GM18873 (cell line): ENCODE data around the gene SRCIN1.
A peak's percentile ranks its signal among the peaks of the same experiment; 100 is the strongest.
"Not testable (repeated sequence)": the region's sequence is repeated elsewhere in the genome, so short reads cannot be mapped to it uniquely, and the experiment has no call there.

Experiments
- ATAC-seq: cut with Tn5 transposase; IDR thresholded peaks from one replicate; pipeline ENCODE4 v1.9.1; 2021; ENCODE audit warnings: mild to moderate bottlenecking, moderate library complexity, moderate number of reproducible peaks; ENCODE audit not compliant: unreplicated experiment, low FRiP score

SRCIN1 gene, protein sequence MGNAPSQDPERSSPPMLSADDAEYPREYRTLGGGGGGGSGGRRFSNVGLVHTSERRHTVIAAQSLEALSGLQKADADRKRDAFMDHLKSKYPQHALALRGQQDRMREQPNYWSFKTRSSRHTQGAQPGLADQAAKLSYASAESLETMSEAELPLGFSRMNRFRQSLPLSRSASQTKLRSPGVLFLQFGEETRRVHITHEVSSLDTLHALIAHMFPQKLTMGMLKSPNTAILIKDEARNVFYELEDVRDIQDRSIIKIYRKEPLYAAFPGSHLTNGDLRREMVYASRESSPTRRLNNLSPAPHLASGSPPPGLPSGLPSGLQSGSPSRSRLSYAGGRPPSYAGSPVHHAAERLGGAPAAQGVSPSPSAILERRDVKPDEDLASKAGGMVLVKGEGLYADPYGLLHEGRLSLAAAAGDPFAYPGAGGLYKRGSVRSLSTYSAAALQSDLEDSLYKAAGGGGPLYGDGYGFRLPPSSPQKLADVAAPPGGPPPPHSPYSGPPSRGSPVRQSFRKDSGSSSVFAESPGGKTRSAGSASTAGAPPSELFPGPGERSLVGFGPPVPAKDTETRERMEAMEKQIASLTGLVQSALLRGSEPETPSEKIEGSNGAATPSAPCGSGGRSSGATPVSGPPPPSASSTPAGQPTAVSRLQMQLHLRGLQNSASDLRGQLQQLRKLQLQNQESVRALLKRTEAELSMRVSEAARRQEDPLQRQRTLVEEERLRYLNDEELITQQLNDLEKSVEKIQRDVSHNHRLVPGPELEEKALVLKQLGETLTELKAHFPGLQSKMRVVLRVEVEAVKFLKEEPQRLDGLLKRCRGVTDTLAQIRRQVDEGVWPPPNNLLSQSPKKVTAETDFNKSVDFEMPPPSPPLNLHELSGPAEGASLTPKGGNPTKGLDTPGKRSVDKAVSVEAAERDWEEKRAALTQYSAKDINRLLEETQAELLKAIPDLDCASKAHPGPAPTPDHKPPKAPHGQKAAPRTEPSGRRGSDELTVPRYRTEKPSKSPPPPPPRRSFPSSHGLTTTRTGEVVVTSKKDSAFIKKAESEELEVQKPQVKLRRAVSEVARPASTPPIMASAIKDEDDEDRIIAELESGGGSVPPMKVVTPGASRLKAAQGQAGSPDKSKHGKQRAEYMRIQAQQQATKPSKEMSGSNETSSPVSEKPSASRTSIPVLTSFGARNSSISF

DNA sequence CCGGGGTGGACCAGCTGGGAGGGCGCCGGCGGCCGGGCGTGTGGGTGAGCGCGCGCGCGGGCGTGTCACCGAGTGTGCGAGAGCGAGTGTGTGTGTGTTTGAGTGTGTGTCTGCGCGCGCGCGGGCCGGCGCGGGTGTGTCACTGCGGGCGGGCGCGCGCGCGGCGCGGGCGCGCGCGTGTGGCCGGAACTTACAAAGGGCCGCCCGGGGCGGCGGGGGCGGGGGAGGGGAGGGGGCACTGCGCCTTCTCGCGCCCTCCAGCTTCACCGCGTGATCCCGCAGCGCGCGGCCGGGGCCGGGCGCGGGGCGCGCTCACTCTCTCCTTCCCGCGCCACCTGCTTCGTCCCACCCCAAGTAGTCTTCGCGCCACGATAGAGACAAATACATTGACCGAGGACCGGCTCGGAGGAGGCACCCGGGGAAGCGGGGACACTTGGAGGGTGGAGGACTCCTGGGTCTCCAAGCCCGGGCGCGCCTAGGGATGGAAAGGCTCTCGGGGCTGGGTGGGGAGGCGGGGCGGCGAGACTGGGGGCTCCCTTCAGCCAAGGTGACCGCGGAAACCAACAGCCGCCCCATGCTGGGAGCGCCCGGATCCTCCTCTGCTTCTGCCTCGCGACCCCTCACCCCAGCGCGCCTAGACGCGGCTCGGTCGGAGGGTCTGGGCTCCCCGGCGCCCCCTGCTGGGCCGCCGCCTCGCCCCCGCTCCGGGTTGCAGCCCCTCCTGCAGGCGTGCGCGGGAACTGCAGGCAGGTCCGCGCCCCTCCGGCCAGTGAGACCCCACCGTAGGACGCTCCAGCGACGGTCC lies at the start of gene SRCIN1:
TSS of gene SRCIN1 (minus strand) at position 112 of the 805 bp plus-strand sequence. CDS start 247 bp downstream, outside the sequence.
- ATAC-seq = no peak

DNA sequence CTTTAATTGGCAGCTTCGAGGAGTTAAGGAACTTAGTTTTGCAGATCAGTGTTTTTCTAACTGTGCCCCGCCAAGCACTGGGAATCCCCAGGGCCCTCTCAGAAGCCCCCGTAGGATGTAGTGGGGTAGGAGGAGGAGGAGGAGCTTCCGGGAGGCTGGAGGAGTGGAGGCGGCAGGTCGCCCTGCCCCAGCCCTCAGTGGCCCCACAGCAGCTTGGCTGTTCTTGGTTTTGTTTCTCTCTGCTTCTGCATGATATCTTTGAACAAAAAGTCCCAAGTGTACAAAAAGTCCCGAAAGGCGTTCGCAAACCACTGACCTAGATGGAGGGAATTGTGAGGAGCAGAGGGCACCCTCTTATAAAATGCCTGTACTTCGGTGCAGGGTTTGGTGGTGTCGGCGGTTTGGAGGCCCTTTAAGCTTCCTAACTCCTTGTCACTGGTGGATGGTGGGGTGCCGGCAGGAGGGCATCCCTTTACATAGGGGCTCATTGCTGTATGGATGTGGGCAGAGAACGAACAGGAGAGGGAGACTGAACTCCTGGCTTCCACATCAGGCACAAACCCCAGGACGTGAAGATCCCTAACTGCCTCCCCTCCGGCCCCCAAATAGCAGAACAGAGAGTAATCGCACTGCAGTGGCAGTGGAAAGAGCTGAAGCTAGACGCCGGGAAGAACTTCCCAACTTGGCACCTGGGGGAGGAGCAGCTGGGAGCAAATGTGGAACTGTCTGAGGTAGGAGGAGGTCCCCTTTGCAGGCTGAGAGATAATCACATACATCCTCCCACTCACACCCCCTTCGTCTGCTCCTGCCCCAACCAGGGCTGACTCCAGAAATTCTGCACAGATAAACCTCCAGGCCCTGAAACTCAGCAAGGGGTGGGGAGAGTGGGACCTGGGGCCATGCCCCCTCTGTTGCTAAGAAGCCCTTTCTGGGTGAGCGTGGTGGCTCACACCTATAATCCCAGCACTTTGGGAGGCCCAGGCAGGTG lies 49.0 kb upstream of the SRCIN1 start:
- ATAC-seq = no peak

DNA sequence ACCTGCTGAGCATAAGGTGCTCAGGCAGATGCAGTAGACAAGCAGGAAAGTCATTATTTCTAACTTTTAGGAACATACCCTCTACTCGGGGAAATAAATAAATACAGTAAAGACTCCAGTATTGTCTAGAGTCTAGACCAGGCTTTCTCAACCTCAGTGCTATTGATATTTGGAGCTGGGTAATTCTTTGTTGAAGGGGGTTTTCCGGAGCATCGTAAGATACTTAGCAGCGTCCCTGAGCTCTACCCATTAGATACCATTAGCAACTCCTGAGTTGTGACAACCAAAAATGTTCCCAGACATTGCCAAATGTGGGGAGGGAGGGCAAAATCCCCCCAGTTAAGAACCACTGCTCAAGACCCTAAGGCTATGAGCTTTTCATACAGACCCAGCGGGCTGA lies 47.9 kb upstream of the SRCIN1 start:
- no peak for ATAC-seq

DNA sequence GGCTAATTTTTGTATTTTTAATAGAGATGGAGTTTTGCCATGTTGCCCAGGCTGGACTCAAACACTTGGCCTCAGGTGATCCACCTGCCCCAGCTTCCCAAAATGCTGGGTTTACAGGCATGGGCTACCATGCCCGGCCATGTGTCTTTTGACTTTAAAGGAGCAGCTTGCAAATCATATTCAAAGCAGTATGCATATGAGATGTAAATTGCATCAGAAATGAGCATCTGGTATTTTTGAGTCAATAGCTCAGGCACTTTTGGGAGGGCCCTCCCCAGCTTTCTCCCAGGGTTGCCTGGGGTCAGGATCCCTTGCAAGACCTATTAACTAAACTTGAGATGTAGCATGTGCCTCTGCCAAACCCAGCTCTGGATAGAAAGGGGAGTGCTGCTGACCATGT lies 47.5 kb upstream of the SRCIN1 start:
- no peak for ATAC-seq

DNA sequence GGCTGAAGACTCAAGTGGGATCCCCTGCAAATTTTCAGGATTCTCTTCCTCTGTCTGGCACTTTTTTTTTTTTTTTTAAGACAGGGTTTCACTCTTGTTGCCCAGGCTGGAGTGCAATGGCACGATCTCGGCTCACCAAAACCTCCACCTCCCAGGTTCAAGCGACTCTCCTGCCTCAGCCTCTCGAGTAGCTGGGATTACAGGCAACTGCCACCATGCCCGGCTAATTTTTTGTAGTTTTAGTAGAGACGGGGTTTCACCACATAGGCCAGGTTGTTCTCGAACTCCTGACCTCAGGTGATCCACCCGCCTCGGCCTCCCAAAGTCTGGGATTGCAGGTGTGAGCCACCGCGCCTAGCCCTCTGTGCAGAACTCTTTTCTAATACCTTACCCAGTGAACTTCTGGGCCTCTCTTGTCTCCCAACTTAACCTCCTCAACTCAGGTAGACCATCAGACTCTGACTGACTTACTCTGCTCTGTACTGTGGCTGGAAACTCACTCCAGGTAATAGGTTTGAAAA lies 45.0 kb upstream of the SRCIN1 start:
- ATAC-seq = not testable (repeated sequence)

DNA sequence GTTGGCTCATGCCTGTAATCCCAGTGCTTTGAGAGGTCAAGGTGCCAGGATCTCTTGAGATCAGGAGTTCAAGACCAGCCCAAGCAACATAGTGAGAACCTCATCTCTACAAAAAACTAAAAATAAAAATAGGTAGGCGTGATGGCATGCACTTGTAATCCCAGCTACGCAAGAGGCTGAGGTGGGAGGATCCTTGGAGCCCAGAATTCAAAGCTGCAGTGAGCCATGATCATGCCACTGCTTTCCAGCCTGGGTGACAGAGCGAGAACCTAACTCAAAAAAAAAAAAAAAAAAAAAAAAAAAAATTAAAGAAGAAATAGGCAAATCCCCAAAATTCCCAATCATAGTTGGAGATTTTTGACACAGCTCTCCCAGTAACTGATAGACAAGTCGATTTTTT lies 32.2 kb upstream of the SRCIN1 start:
- ATAC-seq = no peak

DNA sequence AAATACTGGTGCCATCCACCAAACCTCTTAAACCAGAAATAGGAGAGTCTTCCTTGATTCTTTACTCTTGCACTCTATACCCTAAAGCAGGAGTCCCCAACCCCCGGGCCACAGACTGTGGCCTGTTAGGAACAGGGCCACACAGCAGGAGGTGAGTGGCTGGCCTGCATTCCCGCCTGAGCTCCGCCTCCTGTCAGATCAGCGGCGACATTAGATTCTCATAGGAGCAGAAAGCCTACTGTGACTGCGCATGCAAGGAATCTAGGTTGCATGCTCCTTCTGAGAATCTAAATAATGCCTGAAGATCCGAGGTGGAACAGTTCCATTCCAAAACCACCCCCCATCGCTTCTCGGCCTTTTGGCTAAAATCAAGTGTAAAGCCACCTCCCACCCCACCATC lies 30.3 kb upstream of the SRCIN1 start:
- no peak for ATAC-seq

DNA sequence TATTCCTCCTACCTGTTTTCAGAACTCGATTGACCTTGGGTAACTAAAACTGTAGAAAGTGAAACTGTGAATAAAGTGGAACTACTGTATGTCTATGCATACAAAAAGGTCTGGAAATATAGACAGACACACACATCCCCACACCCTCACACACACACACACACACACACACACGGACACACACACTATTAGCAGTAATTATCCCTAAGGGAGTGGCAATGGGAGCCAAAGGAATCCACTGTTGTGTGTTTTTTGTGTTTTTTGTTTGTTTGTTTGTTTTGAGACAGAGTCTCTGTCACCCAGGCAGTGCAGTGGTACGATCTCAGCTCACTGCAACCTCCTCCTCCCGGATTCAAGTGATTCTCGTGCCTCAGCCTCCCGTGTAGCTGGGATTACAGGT lies 26.6 kb upstream of the SRCIN1 start:
- no peak for ATAC-seq

DNA sequence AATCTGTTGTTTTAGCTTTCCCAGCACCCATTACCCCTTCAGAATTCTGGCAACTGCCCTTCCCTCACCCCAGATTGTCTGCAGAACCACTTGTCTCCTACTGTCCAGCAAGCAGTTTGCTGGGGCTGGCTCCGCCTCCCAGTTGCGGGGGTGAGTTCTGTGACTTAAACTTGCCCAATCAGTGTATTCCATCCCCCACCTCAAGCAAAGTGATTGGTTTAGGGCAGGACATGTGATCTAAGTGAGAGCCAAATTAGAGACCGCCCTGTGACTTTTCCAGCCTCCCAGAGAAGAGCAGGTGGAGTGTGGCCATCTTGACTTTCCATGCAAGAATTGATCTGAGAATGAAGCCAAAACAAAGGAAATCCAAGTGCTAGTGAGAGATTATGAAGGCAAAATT lies 22.7 kb upstream of the SRCIN1 start:
- ATAC-seq = no peak

DNA sequence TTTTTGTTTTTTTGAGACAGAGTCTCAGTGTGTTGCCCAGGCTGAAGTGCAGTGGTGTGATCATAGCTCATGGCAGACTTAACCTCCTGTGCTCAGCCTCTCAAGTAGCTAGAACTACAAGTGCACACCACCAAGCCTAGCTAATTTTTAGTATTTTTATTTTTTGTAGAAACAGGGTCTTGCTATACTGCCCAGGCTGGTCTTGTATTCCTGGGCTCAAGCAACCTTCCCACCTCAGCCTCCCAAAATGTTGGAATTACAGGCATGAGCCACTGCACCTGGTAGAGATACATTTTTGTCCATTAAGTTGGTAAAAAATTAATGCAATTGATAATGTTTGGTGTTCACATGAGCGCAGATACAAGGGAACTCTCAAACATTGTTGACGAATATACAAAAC lies 22.2 kb upstream of the SRCIN1 start:
- ATAC-seq = no peak

DNA sequence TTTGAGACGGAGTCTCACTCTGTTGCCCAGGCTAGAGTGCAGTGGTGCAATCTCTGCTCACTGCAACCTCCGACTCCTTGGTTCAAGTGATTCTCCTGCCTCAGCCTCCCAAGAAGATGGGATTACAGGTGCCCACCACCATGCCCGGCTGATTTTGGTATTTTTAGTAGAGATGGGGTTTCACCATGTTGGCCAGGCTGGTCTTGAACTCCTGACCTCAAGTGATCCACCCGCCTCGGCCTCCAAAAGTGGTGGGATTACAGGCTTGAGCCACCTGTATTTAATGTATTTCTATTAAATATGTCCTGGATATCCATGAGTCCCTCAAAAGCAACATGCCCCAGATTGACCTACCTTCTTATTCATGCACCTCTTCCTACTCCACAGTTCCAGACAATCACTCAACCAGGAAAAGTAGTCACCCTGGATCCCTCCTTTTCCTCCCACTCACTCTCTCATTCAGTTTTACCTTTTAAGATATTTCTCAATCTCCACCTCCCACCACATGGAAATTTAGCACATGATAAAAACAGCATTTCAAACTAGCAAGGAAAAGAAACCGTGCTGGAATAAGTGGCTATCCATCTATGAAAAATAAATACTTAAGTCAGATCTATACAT lies 21.0 kb upstream of the SRCIN1 start:
- ATAC-seq = not testable (repeated sequence)

DNA sequence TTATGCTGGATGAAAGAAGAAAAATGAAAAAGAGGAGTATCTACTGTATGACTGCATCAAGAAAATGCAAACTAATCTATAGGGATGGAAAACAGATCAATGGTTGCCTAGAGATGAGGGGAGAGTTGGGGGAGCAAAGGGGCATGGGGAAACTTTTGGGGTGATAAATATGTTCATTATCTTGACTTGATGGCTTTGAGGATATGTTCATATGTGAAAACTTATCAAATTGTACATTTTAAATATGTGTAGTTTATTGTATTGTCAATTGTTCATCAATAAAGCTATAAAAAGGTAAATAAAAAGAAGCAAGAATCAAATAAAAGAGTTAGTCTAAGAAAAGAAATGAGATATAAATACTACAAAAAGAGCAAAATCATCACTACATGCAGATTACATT lies 19.7 kb upstream of the SRCIN1 start:
- ATAC-seq = no peak

DNA sequence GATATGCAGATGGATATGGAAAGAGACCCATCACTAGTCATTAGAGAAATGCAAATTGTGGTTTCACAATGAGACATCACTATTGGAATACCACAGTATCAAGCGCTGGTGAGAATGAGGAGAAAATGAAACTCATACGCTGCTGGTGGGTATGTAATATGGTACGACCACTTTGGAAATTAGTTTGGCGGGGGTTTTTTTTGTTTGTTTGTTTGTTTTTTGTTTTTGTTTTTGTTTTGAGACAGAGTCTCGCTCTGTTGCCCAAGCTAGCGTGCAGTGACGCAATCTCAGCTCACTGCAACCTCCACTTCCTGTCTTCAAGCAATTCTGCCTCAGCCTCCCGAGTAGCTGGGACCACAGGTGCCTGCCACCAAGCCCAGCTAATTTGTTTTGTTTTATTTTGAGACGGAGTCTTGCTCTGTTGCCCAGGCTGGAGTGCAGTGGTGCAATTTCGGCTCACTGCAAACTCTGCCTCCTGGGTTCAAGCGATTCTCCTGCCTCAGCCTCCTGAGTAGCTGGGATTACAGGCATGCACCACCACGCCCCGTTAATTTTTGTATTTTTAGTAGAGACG lies 19.1 kb upstream of the SRCIN1 start:
- peak; percentile 60 for ATAC-seq

DNA sequence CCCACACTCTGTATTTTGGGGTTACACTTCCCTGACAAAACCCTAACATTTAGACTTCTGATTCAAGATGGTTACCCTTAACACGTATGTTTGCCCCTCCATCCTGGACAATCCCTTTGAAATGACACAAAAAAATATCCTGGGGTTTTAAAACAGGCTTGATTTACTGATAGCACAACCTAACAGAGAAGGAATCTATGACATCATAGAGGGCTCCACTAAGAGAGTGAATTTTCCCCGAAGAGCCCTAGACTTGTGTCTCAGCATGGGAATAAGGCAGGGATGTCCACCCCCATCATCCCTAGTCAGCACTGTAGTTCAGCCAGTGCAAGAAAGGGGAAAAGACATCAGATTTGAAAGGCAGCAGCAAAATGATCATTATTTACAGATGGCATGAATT lies 15.8 kb upstream of the SRCIN1 start:
- ATAC-seq = no peak

DNA sequence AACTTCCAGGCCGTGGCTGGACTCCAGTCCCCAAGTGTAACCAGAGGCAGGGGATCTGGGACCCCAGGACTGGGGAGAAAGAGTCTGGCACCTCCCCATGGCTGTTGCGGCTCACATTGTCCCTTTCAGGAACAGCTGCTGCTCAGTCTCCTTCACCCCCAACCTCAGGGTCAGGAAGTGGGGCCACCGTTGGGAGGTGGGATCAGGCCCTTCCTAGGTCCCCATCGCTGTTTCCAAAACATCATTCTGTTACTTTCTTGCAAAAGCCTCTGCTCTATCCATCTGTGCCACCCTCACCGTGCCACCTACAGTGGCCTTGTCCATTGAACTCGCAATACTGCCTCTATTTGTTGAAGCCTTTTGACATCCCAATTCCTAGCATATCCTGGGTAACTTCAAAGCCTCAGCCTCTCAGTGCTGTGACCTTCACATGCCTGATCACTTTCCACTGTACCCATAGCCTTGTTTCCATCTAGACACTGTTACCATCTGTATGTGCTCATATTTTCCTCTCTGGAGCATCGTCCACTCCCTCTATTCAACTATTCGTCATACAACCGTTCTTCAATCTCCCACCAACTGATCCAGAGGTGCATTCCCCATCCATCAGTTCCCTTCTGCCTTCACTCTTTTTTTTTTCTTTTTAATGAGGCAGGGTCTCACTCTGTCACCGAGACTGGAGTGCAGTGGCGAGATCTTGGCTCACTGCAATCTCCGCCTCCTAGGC lies 15.0 kb upstream of the SRCIN1 start:
- no peak for ATAC-seq

DNA sequence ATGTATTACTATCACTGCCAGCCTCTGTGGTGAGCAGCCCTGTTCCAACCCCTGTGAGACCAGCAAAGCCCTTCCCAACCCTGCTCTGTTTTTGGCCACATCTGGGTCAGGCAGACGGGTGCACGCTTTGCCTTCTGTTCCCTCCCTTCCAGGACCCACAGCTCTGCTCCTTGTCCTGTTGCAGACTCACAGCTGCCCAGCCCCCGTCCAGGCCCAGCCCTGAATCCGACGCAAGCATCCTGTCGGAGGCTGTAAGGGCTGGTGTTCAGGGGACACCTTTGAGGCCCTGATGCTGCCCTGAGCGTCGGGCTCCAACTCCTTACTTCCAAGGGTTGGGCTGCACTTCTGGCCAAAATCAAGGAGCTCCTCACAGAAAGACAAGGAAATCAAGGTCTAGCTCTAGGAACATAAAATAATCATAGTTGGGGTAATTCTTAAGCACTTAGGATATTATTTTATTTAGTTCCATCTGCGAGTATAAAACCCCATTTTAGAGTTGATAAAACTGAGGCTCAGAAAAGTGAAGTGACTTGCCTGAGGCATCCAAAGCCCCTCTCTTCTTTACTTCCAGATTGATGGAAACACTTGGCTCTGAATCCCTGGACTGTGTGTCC lies 14.3 kb upstream of the SRCIN1 start:
- no peak for ATAC-seq

DNA sequence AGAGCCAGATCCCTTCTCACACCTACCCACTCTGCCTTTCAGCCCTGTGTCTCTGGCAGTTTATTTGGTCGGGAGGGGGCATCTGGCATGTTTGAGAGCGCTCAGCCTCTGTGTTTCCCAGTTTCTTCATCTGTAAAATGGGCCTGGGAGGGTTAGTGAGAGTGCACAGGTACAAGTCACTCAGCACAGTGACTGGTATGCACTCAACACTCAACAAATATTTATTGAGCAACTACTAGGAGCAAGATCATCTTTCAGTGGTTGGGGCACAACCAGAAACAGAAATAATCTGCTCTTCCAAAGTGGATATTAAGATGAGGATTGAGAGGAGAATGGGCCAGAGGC lies 13.7 kb upstream of the SRCIN1 start:
- no peak for ATAC-seq
